Smooth muscle cell (in vitro differentiated cells): ENCODE results near the gene CTRL. TPM values are rescaled to one million over a fixed set of nuclear protein-coding genes. Genes with fewer than 3 reads are reported as not detected.

Experiments used
- DNase-seq: peaks from one replicate; lab custom pipeline; 2025; ENCODE audit not compliant: unreplicated experiment; lab: John Stamatoyannopoulos, UW
- H2AFZ ChIP-seq: fragments of 200-600 bp; sonication (generic); 2 replicates; pipeline ENCODE4 v1.6.0; 2016; ENCODE audit warnings: antibody characterized with exemption, low read depth, mild to moderate bottlenecking
- H3F3A ChIP-seq: fragments of 200-600 bp; sonication (generic); 2 replicates; pipeline ENCODE4 v1.6.0; 2017; ENCODE audit warnings: antibody characterized with exemption, low read depth
- H3K27ac ChIP-seq: fragments of 200-600 bp; sonication (generic); 2 replicates; pipeline ENCODE4 v1.5.1; 2016; ENCODE audit warnings: low read depth, mild to moderate bottlenecking
- H3K27me3 ChIP-seq: fragments of 200-600 bp; sonication (generic); 2 replicates; pipeline ENCODE4 v1.6.1; 2016; ENCODE audit warnings: low read depth, mild to moderate bottlenecking
- H3K36me3 ChIP-seq: fragments of 200-600 bp; sonication (generic); 2 replicates; pipeline ENCODE4 v1.5.1; 2016; ENCODE audit warnings: low read depth
- H3K4me1 ChIP-seq: fragments of 200-600 bp; sonication (generic); 2 replicates; pipeline ENCODE4 v1.5.1; 2016; ENCODE audit warnings: low read depth
- H3K4me2 ChIP-seq: fragments of 200-600 bp; sonication (generic); 2 replicates; pipeline ENCODE4 v1.6.0; 2016; ENCODE audit warnings: mild to moderate bottlenecking
- H3K4me3 ChIP-seq: fragments of 200-600 bp; sonication (generic); 2 replicates; pipeline ENCODE4 v1.5.1; 2016; ENCODE audit warnings: mild to moderate bottlenecking
- H3K79me2 ChIP-seq: fragments of 200-600 bp; sonication (generic); 2 replicates; pipeline ENCODE4 v1.6.0; 2016; ENCODE audit warnings: low read depth, mild to moderate bottlenecking
- H3K9ac ChIP-seq: fragments of 200-600 bp; sonication (generic); 2 replicates; pipeline ENCODE4 v1.6.0; 2016; ENCODE audit warnings: low read depth
- H3K9me3 ChIP-seq: fragments of 200-600 bp; sonication (generic); replicated peaks from 2 replicates; pipeline ENCODE4 v1.5.1; 2016; ENCODE audit warnings: low read depth
- H4K20me1 ChIP-seq: fragments of 200-600 bp; sonication (generic); 2 replicates; pipeline ENCODE4 v1.6.0; 2016; ENCODE audit warnings: low read depth
- CTCF ChIP-seq: fragments of 200-600 bp; sonication (generic); IDR thresholded peaks from 2 replicates; pipeline ENCODE4 v1.5.1; 2017; ENCODE audit warnings: borderline replicate concordance, mild to moderate bottlenecking, antibody characterized with exemption; ENCODE audit not compliant: insufficient read depth, poor library complexity, severe bottlenecking
- WGBS: methylation state at CpG from one replicate; pipeline ENCODE4 v1.1.7; 2016; ENCODE audit warnings: low lambda C conversion rate; 5-methylcytosine and 5-hydroxymethylcytosine counted together
- polyA plus RNA-seq: library from polyadenylated mRNA; unstranded; fragments of >200 nt; fragmentation: Nextera tagmentation; extraction: Ambion mirVana; gene quantifications from 2 replicates; pipeline ENCODE4 v1.2.1, GENCODE V29; 2016
- total RNA-seq: library from RNA; depleted of rRNA; stranded (reverse); fragments of >200 nt; gene quantifications from 2 replicates; pipeline ENCODE4 v1.2.3, GENCODE V29; 2014

The CTRL gene
- total and polyA plus RNA-seq, 2 experiments from 2014 or later, result 0.90 to 14.8 TPM

GRCh38 chr16:67930678-67931211, 917 bp downstream of the CTRL start:
- Histone ChIP-seq H3K4me3 (no peak overlapping the region), H3K9me3 (no peaks in the 10 kb centered on the region), H4K20me1 (peaks cover 40% of the 10 kb centered on the region), H2AFZ (no peak overlapping the region), H3K9ac (no peak overlapping the region), H3K4me2 (no peak overlapping the region), H3K27me3 (no peaks in the 10 kb centered on the region), H3K79me2 (no peaks in the 10 kb centered on the region), H3K36me3 (no peaks in the 10 kb centered on the region), H3K4me1 (peaks cover 8% of the 10 kb centered on the region), H3K27ac (no peak overlapping the region), H3F3A (no peaks in the 10 kb centered on the region)
- DNase-seq, result no peak
- TF ChIP-seq CTCF, result no peak
- WGBS, result 94% methylated on average over 12 of the region's 17 CpGs

- Histone ChIP-seq H3K27ac (no peak overlapping the region), H3K4me2 (no peak overlapping the region), H2AFZ (no peak overlapping the region), H3K4me1 (peaks cover 6% of the 10 kb centered on the region), H3K79me2 (no peaks in the 10 kb centered on the region), H3K9me3 (no peaks in the 10 kb centered on the region), H3K4me3 (no peak overlapping the region), H3K9ac (no peak overlapping the region), H3K36me3 (no peaks in the 10 kb centered on the region), H3K27me3 (no peaks in the 10 kb centered on the region), H4K20me1 (peaks cover 45% of the 10 kb centered on the region), H3F3A (no peaks in the 10 kb centered on the region)
- no peak for TF ChIP-seq CTCF
- 98% methylated on average over 14 of the region's 14 CpGs for WGBS
- DNase-seq, result no peak
Observed at GRCh38 chr16:67930191-67930590, 1.5 kb downstream of the CTRL start.

GRCh38 chr16:67928561-67929364, 2.9 kb downstream of the CTRL start:
- WGBS, result 57% methylated on average over 16 of the region's 16 CpGs
- H3K9ac ChIP-seq, result no peak overlapping the region
- no peaks in the 10 kb centered on the region for H3K36me3 ChIP-seq
- H3K4me2 ChIP-seq, result no peak overlapping the region
- H3K9me3 ChIP-seq, result no peaks in the 10 kb centered on the region
- H3F3A ChIP-seq, result no peaks in the 10 kb centered on the region
- peaks cover 3% of the 10 kb centered on the region for H3K79me2 ChIP-seq
- H3K4me3 ChIP-seq, result no peak overlapping the region
- DNase-seq, result peak; percentile 7
- no peak overlapping the region for H3K27ac ChIP-seq
- H2AFZ ChIP-seq, result no peak overlapping the region
- H4K20me1 ChIP-seq, result peaks cover 60% of the 10 kb centered on the region
- TF ChIP-seq CTCF, result peak; percentile 67
- no peaks in the 10 kb centered on the region for H3K27me3 ChIP-seq
- no peaks in the 10 kb centered on the region for H3K4me1 ChIP-seq
